Mesothelial cell of epicardium (in vitro differentiated cells): ENCODE measurements around the gene ABCA2. TPM values are rescaled to one million over a fixed set of nuclear protein-coding genes. Genes with fewer than 3 reads are reported as not detected.

Experiments
- DNase-seq, 2 experiments: peaks; one replicate each; pipeline ENCODE4 v3.0.0; 2021; ENCODE audit warnings: low spot score in 2 of 2; ENCODE audit not compliant: unreplicated experiment in 2 of 2
- H3K27ac Mint-ChIP-seq: 2 replicates; pipeline ENCODE4 v1.8.0; 2021; ENCODE audit warnings: mixed read lengths
- H3K27me3 Mint-ChIP-seq: 2 replicates; pipeline ENCODE4 v1.8.0; 2021; ENCODE audit warnings: low read depth, mixed read lengths
- H3K36me3 Mint-ChIP-seq: 2 replicates; pipeline ENCODE4 v1.8.0; 2021; ENCODE audit warnings: mixed read lengths
- H3K4me1 Mint-ChIP-seq: 2 replicates; pipeline ENCODE4 v1.8.0; 2021; ENCODE audit warnings: mixed read lengths
- H3K4me3 Mint-ChIP-seq: 2 replicates; pipeline ENCODE4 v1.8.0; 2021; ENCODE audit warnings: mild to moderate bottlenecking, moderate library complexity, mixed read lengths
- H3K9me3 Mint-ChIP-seq: 2 replicates; pipeline ENCODE4 v1.8.0; 2021; ENCODE audit warnings: mixed read lengths
- total RNA-seq: library from RNA; stranded (reverse); gene quantifications from 3 replicates; pipeline ENCODE4 v1.2.1, GENCODE V29; 2021
- TF ChIP-seq, protein P1 (sequence below): fragments of 200-600 bp; sonication (generic); IDR thresholded peaks from one replicate; pipeline ENCODE4 v1.5.0; 2021; ENCODE audit warnings: antibody characterized with exemption; ENCODE audit not compliant: unreplicated experiment

Gene ABCA2
- total RNA-seq, 1 donor from 2014 or later: 58.7 TPM

DNA sequence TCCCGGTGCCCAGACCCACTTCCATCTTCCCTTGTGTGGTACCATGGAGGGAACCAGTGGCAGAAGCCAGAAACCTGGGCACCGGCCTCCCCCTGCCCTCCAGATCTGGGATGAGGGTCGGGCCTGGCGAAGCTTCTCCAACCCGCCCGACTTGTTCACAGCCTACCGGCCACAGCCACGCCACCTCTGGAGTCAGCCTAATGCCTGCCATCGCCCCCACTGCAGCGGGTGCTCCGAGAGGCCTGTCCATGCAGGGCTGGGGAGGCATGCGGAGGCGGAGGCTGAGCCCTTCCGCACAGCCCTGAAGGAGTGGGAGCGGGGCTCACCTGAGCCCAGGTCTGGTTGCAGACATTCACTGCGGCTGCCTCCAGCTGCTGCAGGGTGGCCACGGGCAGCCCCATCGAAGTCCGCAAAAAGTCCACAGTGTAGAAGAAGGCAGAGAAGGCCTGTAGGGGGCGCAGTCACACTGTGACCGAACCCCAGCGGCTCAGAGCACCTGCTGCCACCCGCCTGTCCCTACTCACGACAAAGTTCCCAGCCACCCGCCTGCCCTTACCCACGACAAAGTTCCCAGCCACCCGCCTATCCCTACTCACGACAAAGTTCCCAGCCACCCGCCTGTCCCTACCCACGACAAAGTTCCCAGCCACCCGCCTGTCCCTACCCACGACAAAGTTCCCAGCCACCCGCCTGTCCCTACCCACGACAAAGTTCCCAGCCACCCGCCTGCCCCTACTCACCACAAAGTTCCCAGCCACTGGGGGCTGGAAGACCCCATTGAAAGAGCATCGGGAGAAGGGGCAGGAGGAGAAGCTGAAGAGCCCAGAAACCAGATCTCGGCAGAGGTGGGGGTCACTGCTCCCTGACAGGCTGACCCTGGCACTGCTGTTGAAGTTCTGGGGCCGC is 21.8 kb upstream of the ABCA2 start:
- peaks cover 79% of the 10 kb centered on the region for H3K27me3 Mint-ChIP-seq
- no peak overlapping the region for H3K4me3 Mint-ChIP-seq
- H3K9me3 Mint-ChIP-seq: no peaks in the 10 kb centered on the region
- DNase-seq: peak in 1 of 2 experiments; percentile 64
- no peaks in the 10 kb centered on the region for H3K36me3 Mint-ChIP-seq
- no peak overlapping the region for H3K27ac Mint-ChIP-seq
- peaks cover 8% of the 10 kb centered on the region for H3K4me1 Mint-ChIP-seq
- TF ChIP-seq, protein P1, sequence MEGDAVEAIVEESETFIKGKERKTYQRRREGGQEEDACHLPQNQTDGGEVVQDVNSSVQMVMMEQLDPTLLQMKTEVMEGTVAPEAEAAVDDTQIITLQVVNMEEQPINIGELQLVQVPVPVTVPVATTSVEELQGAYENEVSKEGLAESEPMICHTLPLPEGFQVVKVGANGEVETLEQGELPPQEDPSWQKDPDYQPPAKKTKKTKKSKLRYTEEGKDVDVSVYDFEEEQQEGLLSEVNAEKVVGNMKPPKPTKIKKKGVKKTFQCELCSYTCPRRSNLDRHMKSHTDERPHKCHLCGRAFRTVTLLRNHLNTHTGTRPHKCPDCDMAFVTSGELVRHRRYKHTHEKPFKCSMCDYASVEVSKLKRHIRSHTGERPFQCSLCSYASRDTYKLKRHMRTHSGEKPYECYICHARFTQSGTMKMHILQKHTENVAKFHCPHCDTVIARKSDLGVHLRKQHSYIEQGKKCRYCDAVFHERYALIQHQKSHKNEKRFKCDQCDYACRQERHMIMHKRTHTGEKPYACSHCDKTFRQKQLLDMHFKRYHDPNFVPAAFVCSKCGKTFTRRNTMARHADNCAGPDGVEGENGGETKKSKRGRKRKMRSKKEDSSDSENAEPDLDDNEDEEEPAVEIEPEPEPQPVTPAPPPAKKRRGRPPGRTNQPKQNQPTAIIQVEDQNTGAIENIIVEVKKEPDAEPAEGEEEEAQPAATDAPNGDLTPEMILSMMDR: peak; percentile 65

DNA sequence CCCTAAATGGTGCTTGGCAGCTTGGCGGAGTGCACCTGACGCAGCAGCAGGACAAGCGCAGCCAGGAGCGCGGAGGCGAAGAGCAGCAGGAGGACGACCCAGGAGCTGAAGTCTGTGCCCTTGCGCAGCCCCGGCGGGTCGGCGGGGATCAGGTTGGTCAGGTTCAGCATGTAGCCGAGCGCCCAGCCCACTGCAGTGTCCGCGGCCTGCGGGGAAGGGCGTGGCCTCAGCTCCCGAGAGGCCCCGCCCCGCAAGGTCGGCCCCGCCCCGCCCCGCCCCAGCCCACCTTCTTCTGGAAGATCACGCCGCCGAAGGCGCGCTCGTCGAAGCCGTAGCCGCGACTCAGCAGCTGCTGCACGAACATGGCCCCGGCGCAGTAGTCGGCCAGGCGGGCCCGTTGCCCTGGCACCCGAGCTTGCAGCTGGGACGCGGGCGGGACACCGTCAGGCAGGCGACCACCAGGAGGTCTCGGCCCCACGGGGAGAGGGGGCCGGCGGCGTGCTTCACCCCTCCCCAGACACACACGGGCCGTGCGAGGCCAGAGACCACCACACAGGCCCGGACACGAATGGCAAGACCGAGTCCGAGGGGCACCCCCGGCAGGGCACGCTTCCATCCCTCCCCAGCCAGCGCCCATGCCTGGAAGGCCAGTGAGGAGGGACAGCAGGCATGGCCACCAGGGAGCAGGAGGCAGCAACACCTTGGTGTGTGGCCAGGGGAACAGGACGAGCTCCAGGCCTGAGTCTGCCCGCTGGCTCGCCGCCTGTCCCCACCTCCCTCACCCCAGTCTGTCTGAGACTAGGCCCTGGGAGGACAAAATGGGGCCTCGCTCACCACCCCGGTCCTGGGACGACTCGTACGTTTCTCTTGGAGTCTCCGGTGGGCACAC is 20.9 kb upstream of the ABCA2 start:
- TF ChIP-seq, protein P1: no peak
- H3K4me1 Mint-ChIP-seq: peaks cover 5% of the 10 kb centered on the region
- no peak for DNase-seq
- H3K36me3 Mint-ChIP-seq: no peaks in the 10 kb centered on the region
- H3K27ac Mint-ChIP-seq: no peak overlapping the region
- H3K9me3 Mint-ChIP-seq: no peaks in the 10 kb centered on the region
- peaks cover 81% of the 10 kb centered on the region for H3K27me3 Mint-ChIP-seq
- no peak overlapping the region for H3K4me3 Mint-ChIP-seq

DNA sequence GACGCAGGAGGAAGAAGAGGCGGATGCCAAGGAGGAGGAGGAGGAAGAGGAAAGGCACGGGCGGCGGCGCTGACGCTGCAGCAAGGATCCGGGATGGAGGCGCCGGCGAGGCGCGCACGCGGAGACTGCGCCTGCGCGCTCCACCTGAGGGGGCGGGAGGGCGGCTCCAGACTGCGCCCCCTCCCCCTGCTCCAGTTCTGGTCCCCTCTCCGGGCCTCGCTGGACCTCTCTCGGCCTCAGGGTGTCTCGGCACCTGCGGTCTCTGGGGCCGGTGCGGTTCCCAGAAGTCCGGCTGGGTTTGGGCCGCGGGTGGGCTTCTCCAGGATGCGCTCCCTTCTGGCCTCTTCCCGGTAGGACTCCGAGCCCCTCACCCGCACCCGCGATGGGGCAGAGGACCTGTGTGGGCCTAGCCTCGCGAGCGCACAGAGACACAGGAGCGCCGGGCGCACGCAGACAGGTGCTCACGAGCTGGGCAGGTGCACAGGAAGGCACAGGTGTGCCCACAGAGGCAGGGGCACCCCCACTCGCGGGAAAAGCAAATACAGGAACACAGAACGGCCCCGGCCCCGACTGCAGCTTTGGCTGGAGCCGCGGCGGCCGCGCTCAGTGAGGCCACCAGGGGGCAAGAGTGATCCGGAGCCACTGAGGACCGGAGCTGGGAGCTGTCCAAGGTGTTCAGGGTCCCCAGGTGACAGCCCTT is 18.2 kb upstream of the ABCA2 start, which contains the start of gene NPDC1:
NPDC1 (minus strand) TSS at position 90 of the 700 bp plus-strand sequence. CDS start 188 bp downstream, outside the sequence.
- peak; percentile 70 to 92 for DNase-seq
- Mint-ChIP-seq H3K27ac (no peak within 1 kb of the TSS), H3K9me3 (no peaks in the 10 kb centered on the region), H3K36me3 (no peaks in the 10 kb centered on the region), H3K4me1 (peaks cover 5% of the 10 kb centered on the region), H3K4me3 (peak within 1 kb of the TSS; percentile 76), H3K27me3 (peaks cover 67% of the 10 kb centered on the region)
- TF ChIP-seq, protein P1: peak; percentile 92

- TF ChIP-seq, protein P1: no peak
- Mint-ChIP-seq H3K9me3 (no peaks in the 10 kb centered on the region), H3K27me3 (peaks cover 61% of the 10 kb centered on the region), H3K36me3 (no peaks in the 10 kb centered on the region), H3K4me1 (peaks cover 5% of the 10 kb centered on the region), H3K27ac (no peak overlapping the region), H3K4me3 (peak overlapping the region; percentile 76)
- DNase-seq: no peak
These were observed 17.5 kb upstream of the ABCA2 start for GRCh38 chr9:137045294-137046087.
